Fibroblast of lung (primary cell): ENCODE data around the gene SPDYE6.

Experiments
- CTCF ChIP-seq, 2 donors: IDR thresholded peaks in 1 of 2; conservative IDR thresholded peaks in 1 of 2; 1 replicate in 1 of 2; 2 replicates in 1 of 2; pipeline ENCODE4 v1.5.1; 2011 to 2012; ENCODE audit warnings: low read length in 2 of 2, control low read depth in 1 of 2, inconsistent platforms in 1 of 2, low read depth in 1 of 2, mild to moderate bottlenecking in 1 of 2
- EZH2 ChIP-seq: IDR thresholded peaks from 2 replicates; pipeline ENCODE4 v1.5.1; 2012; ENCODE audit warnings: low read length, control low read depth, mild to moderate bottlenecking; ENCODE audit errors: missing control alignments

DNA sequence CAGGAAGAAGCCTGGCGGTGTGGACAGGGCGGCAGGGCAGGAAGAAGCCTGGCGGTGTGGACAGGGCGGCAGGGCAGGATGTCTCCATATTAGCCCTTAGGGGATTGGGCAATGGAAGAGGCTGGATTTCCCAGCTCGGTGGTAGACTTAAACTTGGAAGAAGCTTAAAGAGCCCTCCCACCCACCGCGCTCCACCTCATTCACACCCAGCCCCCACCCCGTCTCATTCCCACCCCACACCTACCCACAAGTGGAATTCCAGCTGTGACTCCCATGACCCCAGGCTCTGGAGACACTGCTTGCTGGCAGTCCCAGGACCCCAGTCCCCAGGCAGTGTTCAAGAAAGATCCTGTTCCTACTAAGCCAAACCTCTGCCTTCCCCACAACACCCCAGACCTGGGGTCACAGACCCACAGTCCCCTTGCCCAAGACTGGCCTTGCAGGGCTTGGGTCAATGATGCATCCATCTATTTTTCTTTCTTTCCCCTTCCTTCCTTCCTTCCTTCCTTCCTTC is 34.0 kb downstream of the SPDYE6 start:
- TF ChIP-seq CTCF (conservative IDR thresholded peaks at IDR 0.05 in 1 of 2, IDR thresholded peaks at IDR 0.05 in 1 of 2; ENCODE audit: low read depth in 1 of 2, low read length in 2 of 2) (no peak), EZH2 (no peak)
